Measurements from ENCODE around the gene ERCC2.
A peak's percentile ranks its signal among the peaks of the same experiment; 100 is the strongest.
"Not testable (repeated sequence)": the region's sequence is repeated elsewhere in the genome, so short reads cannot be mapped to it uniquely, and the experiment has no call there.

Gene ERCC2

DNA sequence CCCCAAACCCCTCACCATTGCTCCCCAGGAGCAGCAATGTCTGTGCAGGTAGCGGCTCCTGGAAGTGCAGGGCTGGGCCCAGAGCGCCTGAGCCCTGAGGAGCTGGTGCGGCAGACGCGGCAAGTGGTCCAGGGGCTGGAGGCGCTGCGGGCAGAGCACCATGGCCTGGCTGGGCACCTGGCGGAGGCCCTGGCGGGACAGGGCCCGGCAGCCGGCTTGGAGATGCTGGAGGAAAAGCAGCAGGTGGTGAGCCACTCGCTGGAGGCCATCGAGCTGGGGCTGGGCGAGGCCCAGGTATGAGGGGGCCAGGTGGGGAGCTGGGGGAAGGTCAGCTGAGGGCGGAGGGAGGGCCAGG is 24.9 kb downstream of the ERCC2 start:
- Histone ChIP-seq H3K9ac (ENCODE audit: low read length) (no peak overlapping the region), H3K36me3 (ENCODE audit: control insufficient read depth, insufficient read depth, low read length) (peaks cover 12% of the 10 kb centered on the region), H3K4me1 (ENCODE audit: control insufficient read depth, insufficient read depth, low read length) (0 out of 2 replicates have a peak, but pooled peaks cover 3% of the 10 kb centered on the region), H3K9me3 (ENCODE audit: control insufficient read depth, insufficient read depth, low read depth, low read length) (no peaks in the 10 kb centered on the region), H3K27ac (ENCODE audit: low read depth, low read length) (no peak overlapping the region), H3K27me3 (ENCODE audit: control insufficient read depth, insufficient read depth, low read length) (peaks cover 23% of the 10 kb centered on the region), H3K4me3 (ENCODE audit: low read depth, low read length) (no peak overlapping the region)

- no peak overlapping the region for H3K27ac ChIP-seq (ENCODE audit: low read depth, low read length)
- H3K9ac ChIP-seq (ENCODE audit: low read length): no peak overlapping the region
- peaks cover 29% of the 10 kb centered on the region for H3K27me3 ChIP-seq (ENCODE audit: control insufficient read depth, insufficient read depth, low read length)
- peaks cover 7% of the 10 kb centered on the region for H3K36me3 ChIP-seq (ENCODE audit: control insufficient read depth, insufficient read depth, low read length)
- no peaks in the 10 kb centered on the region for H3K9me3 ChIP-seq (ENCODE audit: control insufficient read depth, insufficient read depth, low read depth, low read length)
- H3K4me1 ChIP-seq (ENCODE audit: control insufficient read depth, insufficient read depth, low read length): 0 out of 2 replicates have a peak, but pooled peaks cover 3% of the 10 kb centered on the region
- no peak overlapping the region for H3K4me3 ChIP-seq (ENCODE audit: low read depth, low read length)
Measured at GRCh38 chr19:45344621-45345505, 25.5 kb downstream of the ERCC2 start.

GRCh38 chr19:45342911-45343310 is 27.5 kb downstream of the ERCC2 start:
- no peak overlapping the region for H3K9ac ChIP-seq (ENCODE audit: low read length)
- H3K4me3 ChIP-seq (ENCODE audit: low read depth, low read length): no peak overlapping the region
- H3K27ac ChIP-seq (ENCODE audit: low read depth, low read length): no peak overlapping the region
- 0 out of 2 replicates have a peak, but pooled peaks cover 3% of the 10 kb centered on the region for H3K4me1 ChIP-seq (ENCODE audit: control insufficient read depth, insufficient read depth, low read length)
- no peaks in the 10 kb centered on the region for H3K9me3 ChIP-seq (ENCODE audit: control insufficient read depth, insufficient read depth, low read depth, low read length)
- peaks cover 31% of the 10 kb centered on the region for H3K27me3 ChIP-seq (ENCODE audit: control insufficient read depth, insufficient read depth, low read length)
- H3K36me3 ChIP-seq (ENCODE audit: control insufficient read depth, insufficient read depth, low read length): no peaks in the 10 kb centered on the region

GRCh38 chr19:45340899-45341453 is 29.4 kb downstream of the ERCC2 start:
- H3K36me3 ChIP-seq (ENCODE audit: control insufficient read depth, insufficient read depth, low read length): no peaks in the 10 kb centered on the region
- H3K4me3 ChIP-seq (ENCODE audit: low read depth, low read length): peak overlapping the region; percentile 52
- H3K4me1 ChIP-seq (ENCODE audit: control insufficient read depth, insufficient read depth, low read length): no peaks in the 10 kb centered on the region
- no peaks in the 10 kb centered on the region for H3K9me3 ChIP-seq (ENCODE audit: control insufficient read depth, insufficient read depth, low read depth, low read length)
- peaks cover 31% of the 10 kb centered on the region for H3K27me3 ChIP-seq (ENCODE audit: control insufficient read depth, insufficient read depth, low read length)
- H3K27ac ChIP-seq (ENCODE audit: low read depth, low read length): no peak overlapping the region
- peak overlapping the region; percentile 0 for H3K9ac ChIP-seq (ENCODE audit: low read length)

DNA sequence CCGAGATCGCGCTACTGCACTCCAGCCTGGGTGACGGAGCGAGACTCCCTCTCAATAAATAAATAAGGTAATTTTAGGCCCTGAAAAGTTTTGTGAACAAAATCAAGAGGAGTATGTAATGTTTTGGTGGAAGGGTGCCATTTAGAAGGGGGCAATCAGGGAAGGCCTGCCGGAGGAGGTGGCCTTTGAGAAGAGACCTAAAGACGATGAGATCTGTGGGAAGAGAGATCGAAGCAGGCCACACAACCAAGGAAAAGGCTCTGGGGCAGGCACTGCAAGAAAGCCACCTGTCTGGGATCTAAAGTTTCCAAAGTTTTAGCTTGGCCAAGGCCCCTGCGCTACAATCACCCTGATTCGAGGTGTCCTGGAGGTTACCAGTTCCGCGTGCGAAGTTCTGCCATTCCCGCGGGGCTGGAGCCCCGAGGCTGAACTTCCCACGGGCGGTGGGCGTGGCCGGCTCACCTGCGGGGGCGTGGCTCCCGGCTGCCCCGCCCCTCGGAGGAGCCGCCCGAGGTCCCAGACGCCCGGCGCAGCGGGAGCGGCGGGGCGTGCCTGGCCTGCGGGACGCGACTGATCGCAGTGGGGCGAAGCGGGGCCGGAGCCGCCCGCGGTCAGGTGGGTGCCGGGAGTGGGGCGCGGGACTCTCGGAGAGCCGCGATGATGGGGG is 30.0 kb downstream of the ERCC2 start, which contains the start of gene KLC3:
Gene KLC3, plus strand, starts transcription at position 519 of the 667 bp plus-strand sequence. CDS start 4,792 bp downstream, outside the sequence.
- H3K36me3 ChIP-seq (ENCODE audit: control insufficient read depth, insufficient read depth, low read length): no peaks in the 10 kb centered on the region
- H3K9ac ChIP-seq (ENCODE audit: low read length): peak within 1 kb of the TSS; percentile 17
- peak within 1 kb of the TSS; percentile 52 for H3K4me3 ChIP-seq (ENCODE audit: low read depth, low read length)
- peaks cover 31% of the 10 kb centered on the region for H3K27me3 ChIP-seq (ENCODE audit: control insufficient read depth, insufficient read depth, low read length)
- no peaks in the 10 kb centered on the region for H3K9me3 ChIP-seq (ENCODE audit: control insufficient read depth, insufficient read depth, low read depth, low read length)
- H3K27ac ChIP-seq (ENCODE audit: low read depth, low read length): no peak within 1 kb of the TSS
- no peaks in the 10 kb centered on the region for H3K4me1 ChIP-seq (ENCODE audit: control insufficient read depth, insufficient read depth, low read length)

- H3K27ac ChIP-seq (ENCODE audit: low read depth, low read length): no peak overlapping the region
- peaks cover 31% of the 10 kb centered on the region for H3K27me3 ChIP-seq (ENCODE audit: control insufficient read depth, insufficient read depth, low read length)
- no peak overlapping the region for H3K4me3 ChIP-seq (ENCODE audit: low read depth, low read length)
- H3K4me1 ChIP-seq (ENCODE audit: control insufficient read depth, insufficient read depth, low read length): no peaks in the 10 kb centered on the region
- no peaks in the 10 kb centered on the region for H3K36me3 ChIP-seq (ENCODE audit: control insufficient read depth, insufficient read depth, low read length)
- H3K9ac ChIP-seq (ENCODE audit: low read length): no peak overlapping the region
- H3K9me3 ChIP-seq (ENCODE audit: control insufficient read depth, insufficient read depth, low read depth, low read length): no peaks in the 10 kb centered on the region
Measured at GRCh38 chr19:45339629-45340028, 30.7 kb downstream of the ERCC2 start.

GRCh38 chr19:45336696-45337251 is 33.6 kb downstream of the ERCC2 start:
- Histone ChIP-seq H3K27me3 (ENCODE audit: control insufficient read depth, insufficient read depth, low read length) (peaks cover 21% of the 10 kb centered on the region), H3K9me3 (ENCODE audit: control insufficient read depth, insufficient read depth, low read depth, low read length) (no peaks in the 10 kb centered on the region), H3K9ac (ENCODE audit: low read length) (no peak overlapping the region), H3K4me3 (ENCODE audit: low read depth, low read length) (no peak overlapping the region), H3K4me1 (ENCODE audit: control insufficient read depth, insufficient read depth, low read length) (no peaks in the 10 kb centered on the region), H3K27ac (ENCODE audit: low read depth, low read length) (no peak overlapping the region), H3K36me3 (ENCODE audit: control insufficient read depth, insufficient read depth, low read length) (no peaks in the 10 kb centered on the region)

GRCh38 chr19:45334881-45335280 is 35.5 kb downstream of the ERCC2 start:
- not testable (repeated sequence) for H3K9ac ChIP-seq (ENCODE audit: low read length); H3K27ac ChIP-seq (ENCODE audit: low read depth, low read length); H3K4me3 ChIP-seq (ENCODE audit: low read depth, low read length); H3K36me3 ChIP-seq (ENCODE audit: control insufficient read depth, insufficient read depth, low read length); H3K27me3 ChIP-seq (ENCODE audit: control insufficient read depth, insufficient read depth, low read length); H3K9me3 ChIP-seq (ENCODE audit: control insufficient read depth, insufficient read depth, low read depth, low read length); H3K4me1 ChIP-seq (ENCODE audit: control insufficient read depth, insufficient read depth, low read length)

GRCh38 chr19:45333609-45334303 is 36.6 kb downstream of the ERCC2 start:
- H3K36me3 ChIP-seq (ENCODE audit: control insufficient read depth, insufficient read depth, low read length): no peaks in the 10 kb centered on the region
- H3K9ac ChIP-seq (ENCODE audit: low read length): no peak overlapping the region
- H3K27me3 ChIP-seq (ENCODE audit: control insufficient read depth, insufficient read depth, low read length): no peaks in the 10 kb centered on the region
- no peak overlapping the region for H3K4me3 ChIP-seq (ENCODE audit: low read depth, low read length)
- no peaks in the 10 kb centered on the region for H3K9me3 ChIP-seq (ENCODE audit: control insufficient read depth, insufficient read depth, low read depth, low read length)
- H3K4me1 ChIP-seq (ENCODE audit: control insufficient read depth, insufficient read depth, low read length): no peaks in the 10 kb centered on the region
- no peak overlapping the region for H3K27ac ChIP-seq (ENCODE audit: low read depth, low read length)

DNA sequence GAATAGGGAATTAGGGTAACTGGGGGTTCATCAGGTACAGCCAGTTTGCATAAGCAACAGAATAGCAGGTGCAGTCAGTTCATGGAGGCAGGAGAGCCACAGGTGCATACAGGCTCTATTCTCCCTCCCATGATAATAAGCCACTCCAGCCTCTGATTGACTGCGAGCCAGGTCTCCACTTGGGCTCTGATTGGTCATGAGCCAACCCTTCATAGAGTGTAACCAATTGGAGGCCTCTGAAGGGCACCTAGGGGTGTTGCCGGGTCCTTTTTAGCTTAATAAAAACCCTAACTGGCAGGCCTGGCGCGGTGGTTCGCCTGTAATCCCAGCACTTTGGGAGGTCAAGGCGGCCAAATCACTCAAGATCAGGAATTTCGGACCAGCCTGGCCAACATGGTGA is 39.0 kb downstream of the ERCC2 start:
- no peak overlapping the region for H3K4me3 ChIP-seq (ENCODE audit: low read depth, low read length)
- no peaks in the 10 kb centered on the region for H3K27me3 ChIP-seq (ENCODE audit: control insufficient read depth, insufficient read depth, low read length)
- H3K9me3 ChIP-seq (ENCODE audit: control insufficient read depth, insufficient read depth, low read depth, low read length): no peaks in the 10 kb centered on the region
- H3K9ac ChIP-seq (ENCODE audit: low read length): no peak overlapping the region
- H3K27ac ChIP-seq (ENCODE audit: low read depth, low read length): no peak overlapping the region
- H3K4me1 ChIP-seq (ENCODE audit: control insufficient read depth, insufficient read depth, low read length): no peaks in the 10 kb centered on the region
- H3K36me3 ChIP-seq (ENCODE audit: control insufficient read depth, insufficient read depth, low read length): no peaks in the 10 kb centered on the region

All from HUES6 (cell line).